Measurements from ENCODE around the gene PRKAG2. TPM values are rescaled to one million over a fixed set of nuclear protein-coding genes. Genes with fewer than 3 reads are reported as not detected.

The PRKAG2 gene
- total RNA-seq, 4 donors from 2014 or later: 25.1 to 57.8 (median 46.7) TPM

DNA sequence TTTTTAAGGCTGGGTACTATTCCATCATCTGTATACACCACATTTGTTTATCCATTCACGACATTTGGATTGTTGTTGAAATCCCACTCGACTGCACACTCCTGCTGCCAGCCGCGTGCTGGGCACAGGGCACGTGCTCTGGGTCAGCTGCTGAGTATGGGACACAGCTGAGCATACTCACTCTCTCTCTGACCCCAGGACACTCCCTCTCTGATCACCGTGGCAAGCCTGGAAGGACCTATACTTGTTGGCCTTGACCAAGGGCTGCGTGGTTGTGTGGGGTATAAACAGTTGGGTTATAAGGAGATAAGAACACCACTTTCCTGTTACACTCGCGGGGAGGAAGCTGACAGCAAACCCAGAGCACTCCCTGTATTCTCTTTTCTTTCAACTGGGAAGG, 204.2 kb downstream of the PRKAG2 start:
- H3K4me3 ChIP-seq: no peak overlapping the region
- H3K4me1 ChIP-seq: no peaks in the 10 kb centered on the region
- H3K36me3 ChIP-seq: no peaks in the 10 kb centered on the region
- TF ChIP-seq POLR2A (IDR thresholded peaks at IDR 0.05) (no peak), POLR2AphosphoS5 (IDR thresholded peaks at IDR 0.05) (no peak), EP300 (IDR thresholded peaks at IDR 0.05; ENCODE audit: low read depth) (no peak)
- TF ChIP-seq, protein P1, sequence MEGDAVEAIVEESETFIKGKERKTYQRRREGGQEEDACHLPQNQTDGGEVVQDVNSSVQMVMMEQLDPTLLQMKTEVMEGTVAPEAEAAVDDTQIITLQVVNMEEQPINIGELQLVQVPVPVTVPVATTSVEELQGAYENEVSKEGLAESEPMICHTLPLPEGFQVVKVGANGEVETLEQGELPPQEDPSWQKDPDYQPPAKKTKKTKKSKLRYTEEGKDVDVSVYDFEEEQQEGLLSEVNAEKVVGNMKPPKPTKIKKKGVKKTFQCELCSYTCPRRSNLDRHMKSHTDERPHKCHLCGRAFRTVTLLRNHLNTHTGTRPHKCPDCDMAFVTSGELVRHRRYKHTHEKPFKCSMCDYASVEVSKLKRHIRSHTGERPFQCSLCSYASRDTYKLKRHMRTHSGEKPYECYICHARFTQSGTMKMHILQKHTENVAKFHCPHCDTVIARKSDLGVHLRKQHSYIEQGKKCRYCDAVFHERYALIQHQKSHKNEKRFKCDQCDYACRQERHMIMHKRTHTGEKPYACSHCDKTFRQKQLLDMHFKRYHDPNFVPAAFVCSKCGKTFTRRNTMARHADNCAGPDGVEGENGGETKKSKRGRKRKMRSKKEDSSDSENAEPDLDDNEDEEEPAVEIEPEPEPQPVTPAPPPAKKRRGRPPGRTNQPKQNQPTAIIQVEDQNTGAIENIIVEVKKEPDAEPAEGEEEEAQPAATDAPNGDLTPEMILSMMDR (IDR thresholded peaks at IDR 0.05): no peak
- H3K27me3 ChIP-seq: no peaks in the 10 kb centered on the region
- H3K27ac ChIP-seq: no peak overlapping the region
- in situ Hi-C loops (cut with MboI; ENCODE audit: low pct_ligation_motif_present in 1 of 4, low pct_unique_long_range_greater_than_20kb in 1 of 4, low sequenced_read_pairs in 3 of 4): no loop called here
- intact Hi-C loops (cut with DNase I; ENCODE audit: low total_unique reads): no loop called here
- H3K9me3 ChIP-seq: no peaks in the 10 kb centered on the region
- DNase-seq: no peak
- 70% methylated on average over 3 to 9 of the region's 9 CpGs for WGBS, 2 donors (ENCODE audit: low coverage in 1 of 2)

DNA sequence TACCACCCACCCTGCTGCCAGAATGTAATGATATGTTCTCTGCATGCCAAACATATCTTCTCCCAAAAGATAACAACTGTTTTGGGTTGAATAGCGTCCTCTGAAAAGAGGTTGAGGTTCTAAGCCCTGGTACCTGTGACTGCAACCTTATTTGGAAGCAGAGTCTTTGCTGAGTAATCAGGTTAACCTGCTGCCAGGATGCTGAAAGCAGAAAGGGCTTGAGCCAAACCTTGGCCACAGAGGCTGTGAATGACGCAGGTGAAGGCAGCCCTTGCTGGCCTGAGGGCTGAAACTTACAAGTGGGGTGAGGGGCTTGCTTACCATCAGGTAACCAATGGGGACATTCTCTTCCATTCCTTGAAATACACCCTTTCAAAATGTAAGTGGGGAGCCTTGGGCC, 205.4 kb downstream of the PRKAG2 start:
- 88% methylated on average over 2 of the region's 2 CpGs; no CpG with 5 or more reads in 1 of the 2 donors for WGBS, 2 donors (ENCODE audit: low coverage in 1 of 2)
- no peaks in the 10 kb centered on the region for H3K4me1 ChIP-seq
- intact Hi-C loops (cut with DNase I; ENCODE audit: low total_unique reads): no loop called here
- TF ChIP-seq, protein P1 (IDR thresholded peaks at IDR 0.05): no peak
- no peak for TF ChIP-seq POLR2AphosphoS5 (IDR thresholded peaks at IDR 0.05)
- TF ChIP-seq POLR2A (IDR thresholded peaks at IDR 0.05): no peak
- TF ChIP-seq EP300 (IDR thresholded peaks at IDR 0.05; ENCODE audit: low read depth): no peak
- no peaks in the 10 kb centered on the region for H3K27me3 ChIP-seq
- no peak overlapping the region for H3K27ac ChIP-seq
- H3K36me3 ChIP-seq: no peaks in the 10 kb centered on the region
- no peaks in the 10 kb centered on the region for H3K9me3 ChIP-seq
- no peak for DNase-seq
- H3K4me3 ChIP-seq: no peak overlapping the region
- in situ Hi-C loops (cut with MboI; ENCODE audit: low pct_ligation_motif_present in 1 of 4, low pct_unique_long_range_greater_than_20kb in 1 of 4, low sequenced_read_pairs in 3 of 4): no loop called here

DNA sequence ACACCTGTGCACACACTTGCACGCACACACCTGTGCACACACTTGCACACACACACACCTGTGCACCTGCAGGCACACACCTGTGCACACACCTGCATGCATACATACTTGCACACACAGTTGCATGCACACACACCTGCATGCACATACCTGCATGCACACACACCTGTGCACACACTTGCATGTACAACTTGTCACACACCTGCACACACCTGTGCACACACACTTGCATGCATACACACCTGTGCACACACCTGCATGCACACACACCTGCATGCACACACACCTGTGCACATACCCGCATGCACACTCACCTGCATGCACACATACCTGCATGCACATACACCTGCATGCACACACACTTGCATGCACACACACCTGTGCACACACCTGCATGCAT, 207.2 kb downstream of the PRKAG2 start:
- no peak overlapping the region for H3K27ac ChIP-seq
- no peak for DNase-seq
- H3K4me1 ChIP-seq: no peaks in the 10 kb centered on the region
- H3K27me3 ChIP-seq: no peaks in the 10 kb centered on the region
- 70% methylated on average over 2 of the region's 2 CpGs; no CpG with 5 or more reads in 1 of the 2 donors for WGBS, 2 donors (ENCODE audit: low coverage in 1 of 2)
- in situ Hi-C loops (cut with MboI; ENCODE audit: low pct_ligation_motif_present in 1 of 4, low pct_unique_long_range_greater_than_20kb in 1 of 4, low sequenced_read_pairs in 3 of 4): no loop called here
- no peaks in the 10 kb centered on the region for H3K9me3 ChIP-seq
- no peak overlapping the region for H3K4me3 ChIP-seq
- no peak for TF ChIP-seq POLR2A (IDR thresholded peaks at IDR 0.05)
- TF ChIP-seq, protein P1 (IDR thresholded peaks at IDR 0.05): no peak
- TF ChIP-seq POLR2AphosphoS5 (IDR thresholded peaks at IDR 0.05): no peak
- TF ChIP-seq EP300 (IDR thresholded peaks at IDR 0.05; ENCODE audit: low read depth): no peak
- intact Hi-C loops (cut with DNase I; ENCODE audit: low total_unique reads): no loop called here
- no peaks in the 10 kb centered on the region for H3K36me3 ChIP-seq

DNA sequence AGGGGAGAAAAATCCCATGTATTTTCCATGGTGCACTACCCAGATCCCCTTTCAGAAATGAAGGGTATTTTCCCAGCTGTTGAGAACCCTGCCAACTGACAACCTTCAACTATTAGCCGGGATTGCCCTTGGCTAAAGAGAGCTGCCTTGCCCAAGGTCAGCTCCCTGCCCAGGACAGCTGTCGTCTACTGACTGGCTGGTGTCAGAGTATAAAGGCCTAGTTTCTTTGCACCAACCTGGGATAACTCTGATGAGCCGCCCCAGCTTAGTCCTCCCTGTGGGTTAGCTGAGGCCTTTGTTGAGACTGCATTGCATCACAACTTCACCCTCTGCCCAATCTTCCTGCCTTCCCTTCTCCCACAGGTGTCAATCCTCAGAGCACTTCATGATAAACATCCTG, 210.0 kb downstream of the PRKAG2 start:
- no peaks in the 10 kb centered on the region for H3K9me3 ChIP-seq
- H3K4me1 ChIP-seq: no peaks in the 10 kb centered on the region
- no peak for DNase-seq
- no peak overlapping the region for H3K4me3 ChIP-seq
- WGBS, 2 donors (ENCODE audit: low coverage in 1 of 2): 96% methylated on average over 3 of the region's 3 CpGs; no CpG with 5 or more reads in 1 of the 2 donors
- intact Hi-C loops (cut with DNase I; ENCODE audit: low total_unique reads): no loop called here
- no peaks in the 10 kb centered on the region for H3K36me3 ChIP-seq
- in situ Hi-C loops (cut with MboI; ENCODE audit: low pct_ligation_motif_present in 1 of 4, low pct_unique_long_range_greater_than_20kb in 1 of 4, low sequenced_read_pairs in 3 of 4): no loop called here
- TF ChIP-seq POLR2AphosphoS5 (IDR thresholded peaks at IDR 0.05): no peak
- TF ChIP-seq POLR2A (IDR thresholded peaks at IDR 0.05): no peak
- TF ChIP-seq EP300 (IDR thresholded peaks at IDR 0.05; ENCODE audit: low read depth): no peak
- TF ChIP-seq, protein P1 (IDR thresholded peaks at IDR 0.05): no peak
- no peaks in the 10 kb centered on the region for H3K27me3 ChIP-seq
- H3K27ac ChIP-seq: no peak overlapping the region

All from transverse colon (tissue), 4 donors.